TTC549 (cell line): ENCODE results near the gene OR51V1.
"Not testable (repeated sequence)": the region's sequence is repeated elsewhere in the genome, so short reads cannot be mapped to it uniquely, and the experiment has no call there.

ENCODE experiments used
- FAIRE-seq: peaks from 2 replicates; lab custom pipeline; 2012; peaks lifted over from hg19 to GRCh38; lab: Jason Lieb, UNC

The OR51V1 gene

DNA sequence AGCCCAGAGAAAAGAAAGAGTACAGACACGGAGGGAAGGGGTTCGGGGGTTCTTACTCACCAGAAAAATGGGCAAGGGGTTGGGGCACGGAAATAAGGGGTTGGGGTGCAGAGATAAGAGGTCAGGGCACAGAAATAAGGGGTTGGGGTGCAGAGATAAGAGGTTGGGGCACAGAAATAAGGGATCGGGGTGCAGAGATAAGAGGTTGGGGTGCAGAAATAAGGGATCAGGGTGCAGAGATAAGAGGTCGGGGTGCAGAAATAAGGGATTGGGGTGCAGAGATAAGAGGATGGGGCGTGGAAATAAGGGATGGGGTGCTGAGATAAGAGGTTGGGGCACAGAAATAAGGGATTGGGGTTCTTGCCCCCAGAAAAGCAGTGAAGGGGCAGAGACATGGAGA is 35.7 kb downstream of the OR51V1 start:
- FAIRE-seq, result not testable (repeated sequence)

- FAIRE-seq, result not testable (repeated sequence)
Observed at GRCh38 chr11:5161045-5161444, 39.4 kb downstream of the OR51V1 start.

DNA sequence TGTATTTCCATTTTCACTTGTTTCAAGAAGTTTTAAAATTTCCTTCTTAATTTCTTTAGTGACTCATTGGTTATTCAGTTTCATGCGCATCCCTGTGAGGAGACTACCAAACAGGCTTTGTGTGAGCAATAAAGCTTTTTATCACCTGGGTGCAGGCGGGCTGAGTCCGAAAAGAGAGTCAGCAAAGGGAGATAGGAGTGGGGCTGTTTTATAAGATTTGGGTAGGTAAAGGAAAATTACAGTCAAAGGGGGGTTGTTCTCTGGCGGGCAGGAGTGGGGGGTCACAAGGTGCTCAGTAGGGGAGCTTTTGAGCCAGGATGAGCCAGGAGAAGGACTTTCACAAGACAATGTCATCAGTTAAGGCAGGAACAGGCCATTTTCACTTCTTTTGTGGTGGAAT is 40.3 kb downstream of the OR51V1 start:
- FAIRE-seq, result not testable (repeated sequence)

DNA sequence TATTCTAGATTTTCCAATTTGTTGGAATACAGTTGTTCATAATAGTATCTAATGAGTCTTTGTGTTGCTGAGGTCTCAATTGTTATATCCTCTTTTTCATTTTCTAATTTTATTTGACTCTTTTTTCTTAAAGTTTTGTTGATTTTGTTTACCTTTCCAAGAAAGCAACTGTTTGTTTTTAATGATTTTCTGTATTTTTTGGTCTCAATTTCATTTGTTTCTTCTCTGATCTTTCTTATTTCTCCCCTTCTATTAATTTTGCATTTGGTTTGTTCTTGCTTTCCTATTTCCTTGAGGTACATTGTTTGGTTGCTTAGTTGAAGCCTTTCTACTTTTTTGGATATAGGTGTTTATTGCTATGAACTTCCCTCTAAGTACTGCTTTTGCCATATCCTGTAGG is 40.7 kb downstream of the OR51V1 start:
- FAIRE-seq, result no peak

- no peak for FAIRE-seq
Observed at GRCh38 chr11:5154657-5155056, 45.8 kb downstream of the OR51V1 start, which contains the start of gene OR52A1. OR52A1 (minus strand) TSS chr11:5154757; CDS start chr11:5152369, 2,388 bp downstream.

- FAIRE-seq, result no peak
Observed at GRCh38 chr11:5153574-5154431, 46.7 kb downstream of the OR51V1 start.

DNA sequence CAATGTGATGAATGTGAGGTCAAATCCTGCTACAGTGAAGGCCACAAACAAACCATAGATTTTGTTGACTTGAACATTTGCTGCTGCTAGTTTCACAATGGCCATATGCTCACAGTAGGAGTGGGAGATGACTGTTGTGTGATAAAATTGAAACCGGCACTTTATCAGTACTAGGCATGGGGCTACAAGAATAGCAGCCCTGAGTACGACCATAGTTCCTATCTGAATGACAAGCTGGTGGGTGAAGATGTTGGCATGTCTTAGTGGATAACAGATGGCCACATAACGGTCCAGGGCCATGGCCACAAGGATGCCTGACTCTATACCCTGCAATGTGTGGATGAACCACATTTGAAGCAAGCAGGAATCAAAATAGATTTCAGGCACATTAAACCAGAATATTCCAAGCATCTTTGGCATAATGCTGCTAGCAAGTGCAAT is 48.7 kb downstream of the OR51V1 start:
- FAIRE-seq, result no peak
